ENCODE data around the gene FBXL15. TPM values are rescaled to one million over a fixed set of nuclear protein-coding genes. Genes with fewer than 3 reads are reported as not detected.

Gene FBXL15
- total and polyA plus RNA-seq, 9 of the 15 experiments (the other 6 are each of a cell fraction or from before 2014, with no cell fraction given) = 0.08 to 25.9 (median 3.5) TPM

DNA sequence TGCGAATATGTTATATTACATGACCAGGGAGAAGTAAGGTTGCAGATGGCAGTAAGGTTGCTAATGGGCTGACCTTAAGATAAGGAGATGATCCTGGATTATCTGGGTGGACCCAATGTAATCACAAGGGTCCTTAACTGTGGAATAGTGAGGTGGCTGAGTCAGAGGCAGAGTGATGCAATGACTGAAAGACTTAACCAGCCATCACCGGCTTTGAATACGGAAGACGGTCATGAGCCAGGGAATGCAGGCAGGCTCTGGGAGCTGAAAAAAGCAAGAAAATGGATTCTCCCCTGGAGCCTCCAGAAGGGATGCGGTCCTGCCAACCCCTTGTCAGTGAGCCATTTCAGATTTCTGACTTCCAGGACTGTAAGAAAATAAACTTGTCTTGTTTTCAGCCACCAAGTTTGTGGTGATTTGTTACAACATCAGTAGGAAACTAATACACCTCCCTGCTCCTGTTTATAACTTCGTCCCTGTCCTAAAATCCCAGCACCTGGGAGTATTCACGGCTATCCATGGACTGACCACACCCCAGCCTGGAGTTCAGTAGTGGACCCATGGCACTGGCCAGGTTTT is 35.3 kb downstream of the FBXL15 start (continued):
- no peak for TF ChIP-seq SAFB2 (IDR thresholded peaks at IDR 0.05; ENCODE audit: borderline replicate concordance, low read depth, low read length, severe bottlenecking)
- TF ChIP-seq SMAD4 (CRISPR knock-in tag; conservative IDR thresholded peaks at IDR 0.05) = peak; percentile 55; the same call in 1 of the 2 replicates
- no peak for TF ChIP-seq KLF10 (CRISPR knock-in tag; IDR thresholded peaks at IDR 0.05)
- peak; percentile 49; the same call in 1 of the 2 replicates for TF ChIP-seq ZNF311 (CRISPR knock-in tag; IDR thresholded peaks at IDR 0.05)
- TF ChIP-seq, protein P1, sequence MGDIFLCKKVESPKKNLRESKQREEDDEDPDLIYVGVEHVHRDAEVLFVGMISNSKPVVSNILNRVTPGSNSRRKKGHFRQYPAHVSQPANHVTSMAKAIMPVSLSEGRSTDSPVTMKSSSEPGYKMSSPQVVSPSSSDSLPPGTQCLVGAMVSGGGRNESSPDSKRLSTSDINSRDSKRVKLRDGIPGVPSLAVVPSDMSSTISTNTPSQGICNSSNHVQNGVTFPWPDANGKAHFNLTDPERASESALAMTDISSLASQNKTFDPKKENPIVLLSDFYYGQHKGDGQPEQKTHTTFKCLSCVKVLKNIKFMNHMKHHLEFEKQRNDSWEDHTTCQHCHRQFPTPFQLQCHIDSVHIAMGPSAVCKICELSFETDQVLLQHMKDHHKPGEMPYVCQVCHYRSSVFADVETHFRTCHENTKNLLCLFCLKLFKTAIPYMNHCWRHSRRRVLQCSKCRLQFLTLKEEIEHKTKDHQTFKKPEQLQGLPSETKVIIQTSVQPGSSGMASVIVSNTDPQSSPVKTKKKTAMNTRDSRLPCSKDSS (IDR thresholded peaks at IDR 0.05; ENCODE audit: low read depth, partially characterized antibody) = no peak
- peak; percentile 51; the same call in 1 of the 2 replicates for TF ChIP-seq DDX20 (tag; IDR thresholded peaks at IDR 0.05; ENCODE audit: low read depth)
- no peak for TF ChIP-seq PYGO2 (tag; IDR thresholded peaks at IDR 0.05)
- TF ChIP-seq FOXA3 (CRISPR knock-in tag; conservative IDR thresholded peaks at IDR 0.05 in 1 of 2, IDR thresholded peaks at IDR 0.05 in 1 of 2) = no peak
- TF ChIP-seq PML (IDR thresholded peaks at IDR 0.05; ENCODE audit: low read length) = peak; percentile 24; the same call in 1 of the 2 replicates
- TF ChIP-seq ZNF175 (CRISPR knock-in tag; IDR thresholded peaks at IDR 0.05; ENCODE audit: low read depth) = peak; percentile 95
- TF ChIP-seq ZSCAN29 (IDR thresholded peaks at IDR 0.05) = no peak
- TF ChIP-seq TARDBP (IDR thresholded peaks at IDR 0.05) = no peak
- peak; percentile 85 to 89 for TF ChIP-seq TRIM24 (IDR thresholded peaks at IDR 0.05)
- no peak for TF ChIP-seq TAF1 (IDR thresholded peaks at IDR 0.05; ENCODE audit: control insufficient read depth, extremely low read depth, insufficient read depth, low read length, severe bottlenecking)
- TF ChIP-seq PTRF (tag; IDR thresholded peaks at IDR 0.05) = 0 out of 2 replicates have a peak, but pooled peaks have one; percentile 37
- TF ChIP-seq ATF1 (CRISPR knock-in tag; IDR thresholded peaks at IDR 0.05) = no peak
- TF ChIP-seq ATF1 (tag; IDR thresholded peaks at IDR 0.05) = peak; percentile 31
- no peak for TF ChIP-seq SLC30A9 (CRISPR knock-in tag; IDR thresholded peaks at IDR 0.05)
- no peak for TF ChIP-seq ZNF184 (CRISPR knock-in tag; IDR thresholded peaks at IDR 0.05)
- TF ChIP-seq EP300 (IDR thresholded peaks at IDR 0.05; ENCODE audit: low read length) = peak; percentile 97
- TF ChIP-seq, protein P2, sequence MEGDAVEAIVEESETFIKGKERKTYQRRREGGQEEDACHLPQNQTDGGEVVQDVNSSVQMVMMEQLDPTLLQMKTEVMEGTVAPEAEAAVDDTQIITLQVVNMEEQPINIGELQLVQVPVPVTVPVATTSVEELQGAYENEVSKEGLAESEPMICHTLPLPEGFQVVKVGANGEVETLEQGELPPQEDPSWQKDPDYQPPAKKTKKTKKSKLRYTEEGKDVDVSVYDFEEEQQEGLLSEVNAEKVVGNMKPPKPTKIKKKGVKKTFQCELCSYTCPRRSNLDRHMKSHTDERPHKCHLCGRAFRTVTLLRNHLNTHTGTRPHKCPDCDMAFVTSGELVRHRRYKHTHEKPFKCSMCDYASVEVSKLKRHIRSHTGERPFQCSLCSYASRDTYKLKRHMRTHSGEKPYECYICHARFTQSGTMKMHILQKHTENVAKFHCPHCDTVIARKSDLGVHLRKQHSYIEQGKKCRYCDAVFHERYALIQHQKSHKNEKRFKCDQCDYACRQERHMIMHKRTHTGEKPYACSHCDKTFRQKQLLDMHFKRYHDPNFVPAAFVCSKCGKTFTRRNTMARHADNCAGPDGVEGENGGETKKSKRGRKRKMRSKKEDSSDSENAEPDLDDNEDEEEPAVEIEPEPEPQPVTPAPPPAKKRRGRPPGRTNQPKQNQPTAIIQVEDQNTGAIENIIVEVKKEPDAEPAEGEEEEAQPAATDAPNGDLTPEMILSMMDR (IDR thresholded peaks at IDR 0.05 in 2 of 3, conservative IDR thresholded peaks at IDR 0.05 in 1 of 3; ENCODE audit: insufficient read depth in 2 of 3, low read depth in 1 of 3, low read length in 3 of 3) = no peak
- TF ChIP-seq BHLHE40 (IDR thresholded peaks at IDR 0.05; ENCODE audit: low read length) = no peak
- peak; percentile 20 for TF ChIP-seq MEIS2 (IDR thresholded peaks at IDR 0.05; ENCODE audit: partially characterized antibody)
- TF ChIP-seq, protein P3, sequence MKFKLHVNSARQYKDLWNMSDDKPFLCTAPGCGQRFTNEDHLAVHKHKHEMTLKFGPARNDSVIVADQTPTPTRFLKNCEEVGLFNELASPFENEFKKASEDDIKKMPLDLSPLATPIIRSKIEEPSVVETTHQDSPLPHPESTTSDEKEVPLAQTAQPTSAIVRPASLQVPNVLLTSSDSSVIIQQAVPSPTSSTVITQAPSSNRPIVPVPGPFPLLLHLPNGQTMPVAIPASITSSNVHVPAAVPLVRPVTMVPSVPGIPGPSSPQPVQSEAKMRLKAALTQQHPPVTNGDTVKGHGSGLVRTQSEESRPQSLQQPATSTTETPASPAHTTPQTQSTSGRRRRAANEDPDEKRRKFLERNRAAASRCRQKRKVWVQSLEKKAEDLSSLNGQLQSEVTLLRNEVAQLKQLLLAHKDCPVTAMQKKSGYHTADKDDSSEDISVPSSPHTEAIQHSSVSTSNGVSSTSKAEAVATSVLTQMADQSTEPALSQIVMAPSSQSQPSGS (CRISPR knock-in tag; IDR thresholded peaks at IDR 0.05) = no peak
- TF ChIP-seq CEBPB (tag; IDR thresholded peaks at IDR 0.05) = peak; percentile 98
- peak; percentile 89 for TF ChIP-seq RNF2 (IDR thresholded peaks at IDR 0.05)
